ENCODE measurements around the gene IGFL4.

Gene IGFL4

GRCh38 chr19:46018729-46019251, 22.0 kb downstream of the IGFL4 start:
- no peak for DNase-seq

GRCh38 chr19:46017874-46018675, 22.7 kb downstream of the IGFL4 start:
- no peak for DNase-seq

- DNase-seq = no peak
Observed at GRCh38 chr19:46017095-46017429, 23.7 kb downstream of the IGFL4 start.

- peak; percentile 24 for DNase-seq
Observed at GRCh38 chr19:46016426-46017094, 24.2 kb downstream of the IGFL4 start.

- no peak for DNase-seq
Observed at GRCh38 chr19:46015687-46016425, 24.9 kb downstream of the IGFL4 start.

GRCh38 chr19:46014941-46015686, 25.7 kb downstream of the IGFL4 start:
- DNase-seq = peak; percentile 21

GRCh38 chr19:46014534-46014933, 26.3 kb downstream of the IGFL4 start:
- DNase-seq = no peak

- no peak for DNase-seq
Observed at GRCh38 chr19:46009530-46010510, 31.0 kb downstream of the IGFL4 start.

GRCh38 chr19:46006411-46006810, 34.4 kb downstream of the IGFL4 start:
- DNase-seq = no peak

GRCh38 chr19:46002678-46003275, 38.0 kb downstream of the IGFL4 start:
- no peak for DNase-seq

GRCh38 chr19:46000491-46001246, 40.1 kb downstream of the IGFL4 start:
- DNase-seq = no peak

- DNase-seq = no peak
Observed at GRCh38 chr19:45999653-46000121, 41.1 kb downstream of the IGFL4 start.

GRCh38 chr19:45998834-45999233, 42.0 kb downstream of the IGFL4 start:
- no peak for DNase-seq

- no peak for DNase-seq
Observed at GRCh38 chr19:45996933-45997332, 43.9 kb downstream of the IGFL4 start.

- no peak for DNase-seq
Observed at GRCh38 chr19:45995715-45996385, 45.0 kb downstream of the IGFL4 start.

GRCh38 chr19:45994998-45995714, 45.6 kb downstream of the IGFL4 start, which contains the start of gene CCDC61:
Gene CCDC61 (plus strand): TSS chr19:45995467. CDS start chr19:46003019, 7,552 bp downstream.
- peak; percentile 93 for DNase-seq

- no peak for DNase-seq
Observed at GRCh38 chr19:45994456-45994997, 46.3 kb downstream of the IGFL4 start.

GRCh38 chr19:45990113-45990728, 50.6 kb downstream of the IGFL4 start:
- no peak for DNase-seq
